Suprapubic skin (tissue), 4 donors: ENCODE measurements around the gene CHFR. TPM values are rescaled to one million over a fixed set of nuclear protein-coding genes. Genes with fewer than 3 reads are reported as not detected.

Experiments used
- DNase-seq, 2 donors: peaks; one replicate each; pipeline ENCODE4 v3.0.0-alpha.2; 2019; ENCODE audit warnings: low spot score in 2 of 2
- H3K27ac ChIP-seq: fragments of 200-600 bp; sonication (generic); one replicate; pipeline ENCODE4 v1.5.1; 2019
- H3K27me3 ChIP-seq: fragments of 200-600 bp; sonication (generic); one replicate; pipeline ENCODE4 v1.5.1; 2019
- H3K36me3 ChIP-seq: fragments of 200-600 bp; sonication (generic); one replicate; pipeline ENCODE4 v1.5.1; 2019
- H3K4me1 ChIP-seq: fragments of 200-600 bp; sonication (generic); one replicate; pipeline ENCODE4 v1.5.1; 2019
- H3K4me3 ChIP-seq: fragments of 200-600 bp; sonication (generic); one replicate; pipeline ENCODE4 v1.5.1; 2019; ENCODE audit warnings: mild to moderate bottlenecking
- H3K9me3 ChIP-seq: fragments of 200-600 bp; sonication (generic); one replicate; pipeline ENCODE4 v1.5.1; 2019
- EP300 ChIP-seq: sonication (generic); formaldehyde crosslinking; IDR thresholded peaks from one replicate; pipeline ENCODE4 v1.6.1; 2017; ENCODE audit warnings: antibody characterized with exemption
- POLR2A ChIP-seq, 2 donors: fragments of 450-650 bp; IDR thresholded peaks; one replicate each; pipeline ENCODE4 v1.6.1; 2017; ENCODE audit warnings: antibody characterized with exemption in 2 of 2, mild to moderate bottlenecking in 2 of 2, moderate library complexity in 2 of 2
- POLR2AphosphoS5 ChIP-seq, 3 donors: sonication (generic); formaldehyde crosslinking; IDR thresholded peaks; one replicate each; pipeline ENCODE4 v1.6.1; 2017; ENCODE audit warnings: antibody characterized with exemption in 3 of 3
- WGBS: methylation state at CpG from one replicate; pipeline ENCODE4 v1.1.5; 2018; 5-methylcytosine and 5-hydroxymethylcytosine counted together
- total RNA-seq, 4 donors: library from RNA; depleted of rRNA; stranded (reverse); fragments of >200 nt; gene quantifications; one replicate each; pipeline ENCODE4 v1.1.0, GENCODE V29; 2016
- TF ChIP-seq, protein P1 (sequence below), 2 donors: fragments of 200-600 bp in 1 of 2; fragments of 450-650 bp in 1 of 2; sonication (generic) in 1 of 2; IDR thresholded peaks; one replicate each; pipeline ENCODE4 v1.5.1; 2016 to 2019; ENCODE audit warnings: antibody characterized with exemption in 2 of 2, mild to moderate bottlenecking in 1 of 2, moderate library complexity in 1 of 2

CHFR gene
- total RNA-seq, 4 donors from 2014 or later = 31.4 to 57.9 (median 40.3) TPM

- H3K27ac ChIP-seq = no peak overlapping the region
- no peaks in the 10 kb centered on the region for H3K4me1 ChIP-seq
- no peak for DNase-seq
- H3K36me3 ChIP-seq = peaks cover 17% of the 10 kb centered on the region
- peaks cover 87% of the 10 kb centered on the region for H3K9me3 ChIP-seq
- WGBS = 69% methylated on average over 1 of the region's 1 CpG
- TF ChIP-seq, protein P1, sequence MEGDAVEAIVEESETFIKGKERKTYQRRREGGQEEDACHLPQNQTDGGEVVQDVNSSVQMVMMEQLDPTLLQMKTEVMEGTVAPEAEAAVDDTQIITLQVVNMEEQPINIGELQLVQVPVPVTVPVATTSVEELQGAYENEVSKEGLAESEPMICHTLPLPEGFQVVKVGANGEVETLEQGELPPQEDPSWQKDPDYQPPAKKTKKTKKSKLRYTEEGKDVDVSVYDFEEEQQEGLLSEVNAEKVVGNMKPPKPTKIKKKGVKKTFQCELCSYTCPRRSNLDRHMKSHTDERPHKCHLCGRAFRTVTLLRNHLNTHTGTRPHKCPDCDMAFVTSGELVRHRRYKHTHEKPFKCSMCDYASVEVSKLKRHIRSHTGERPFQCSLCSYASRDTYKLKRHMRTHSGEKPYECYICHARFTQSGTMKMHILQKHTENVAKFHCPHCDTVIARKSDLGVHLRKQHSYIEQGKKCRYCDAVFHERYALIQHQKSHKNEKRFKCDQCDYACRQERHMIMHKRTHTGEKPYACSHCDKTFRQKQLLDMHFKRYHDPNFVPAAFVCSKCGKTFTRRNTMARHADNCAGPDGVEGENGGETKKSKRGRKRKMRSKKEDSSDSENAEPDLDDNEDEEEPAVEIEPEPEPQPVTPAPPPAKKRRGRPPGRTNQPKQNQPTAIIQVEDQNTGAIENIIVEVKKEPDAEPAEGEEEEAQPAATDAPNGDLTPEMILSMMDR (IDR thresholded peaks at IDR 0.05) = no peak
- TF ChIP-seq POLR2A (IDR thresholded peaks at IDR 0.05) = no peak
- TF ChIP-seq POLR2AphosphoS5 (IDR thresholded peaks at IDR 0.05) = no peak
- no peak for TF ChIP-seq EP300
- H3K27me3 ChIP-seq = no peaks in the 10 kb centered on the region
- no peak overlapping the region for H3K4me3 ChIP-seq
Measured at GRCh38 chr12:132923356-132923909, 36.0 kb upstream of the CHFR start.

DNA sequence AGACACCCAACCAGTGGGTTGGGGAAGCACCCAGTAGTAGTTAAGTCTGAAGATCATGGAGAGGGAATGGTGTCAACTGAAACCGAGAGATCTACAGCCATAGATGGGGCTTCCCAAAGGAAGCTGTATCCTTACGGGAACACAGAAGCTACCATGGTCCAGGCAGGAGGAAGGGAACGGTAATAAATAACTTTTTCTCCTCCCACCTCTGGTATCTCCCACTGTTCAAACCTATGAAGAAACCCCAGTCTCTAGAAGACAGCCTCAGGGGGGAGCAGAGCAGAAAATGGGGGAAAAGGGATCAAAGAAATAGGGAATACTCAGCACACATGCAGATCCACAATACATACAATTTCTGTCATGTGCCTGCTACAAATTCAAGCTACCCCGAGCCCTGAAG lies 35.3 kb upstream of the CHFR start:
- Histone ChIP-seq H3K9me3 (peaks cover 87% of the 10 kb centered on the region), H3K4me1 (no peaks in the 10 kb centered on the region), H3K4me3 (no peak overlapping the region), H3K27me3 (no peaks in the 10 kb centered on the region), H3K27ac (no peak overlapping the region), H3K36me3 (peaks cover 15% of the 10 kb centered on the region)
- no peak for DNase-seq
- 96% methylated on average over 4 of the region's 4 CpGs for WGBS
- no peak for TF ChIP-seq POLR2AphosphoS5 (IDR thresholded peaks at IDR 0.05)
- TF ChIP-seq EP300 = no peak
- TF ChIP-seq, protein P1 (IDR thresholded peaks at IDR 0.05) = no peak
- no peak for TF ChIP-seq POLR2A (IDR thresholded peaks at IDR 0.05)

DNA sequence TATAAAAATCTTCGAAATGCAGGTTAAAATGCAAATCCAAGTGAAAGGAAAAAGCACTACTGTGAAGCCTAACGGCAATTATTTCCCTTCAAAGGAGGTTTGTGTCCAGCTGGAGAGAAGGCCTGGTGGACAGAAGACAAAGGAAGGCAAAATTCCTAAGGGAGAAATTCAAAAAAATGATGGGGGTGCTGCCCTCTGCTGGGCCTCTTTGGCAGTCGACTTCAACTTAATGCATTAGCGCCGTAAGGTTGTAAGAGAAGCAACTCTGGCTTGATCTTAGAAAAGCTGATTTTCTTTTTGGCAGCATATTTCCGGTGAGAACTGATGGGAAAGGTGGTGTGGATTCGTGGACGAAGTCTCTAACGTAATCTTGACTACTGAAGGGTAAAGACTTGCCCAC lies 34.3 kb upstream of the CHFR start:
- WGBS = 70% methylated on average over 9 of the region's 9 CpGs
- Histone ChIP-seq H3K27me3 (no peaks in the 10 kb centered on the region), H3K27ac (no peak overlapping the region), H3K4me1 (no peaks in the 10 kb centered on the region), H3K9me3 (peaks cover 87% of the 10 kb centered on the region), H3K36me3 (peaks cover 13% of the 10 kb centered on the region), H3K4me3 (no peak overlapping the region)
- TF ChIP-seq, protein P1 (IDR thresholded peaks at IDR 0.05) = no peak
- no peak for TF ChIP-seq EP300
- no peak for TF ChIP-seq POLR2A (IDR thresholded peaks at IDR 0.05)
- no peak for TF ChIP-seq POLR2AphosphoS5 (IDR thresholded peaks at IDR 0.05)
- no peak for DNase-seq

DNA sequence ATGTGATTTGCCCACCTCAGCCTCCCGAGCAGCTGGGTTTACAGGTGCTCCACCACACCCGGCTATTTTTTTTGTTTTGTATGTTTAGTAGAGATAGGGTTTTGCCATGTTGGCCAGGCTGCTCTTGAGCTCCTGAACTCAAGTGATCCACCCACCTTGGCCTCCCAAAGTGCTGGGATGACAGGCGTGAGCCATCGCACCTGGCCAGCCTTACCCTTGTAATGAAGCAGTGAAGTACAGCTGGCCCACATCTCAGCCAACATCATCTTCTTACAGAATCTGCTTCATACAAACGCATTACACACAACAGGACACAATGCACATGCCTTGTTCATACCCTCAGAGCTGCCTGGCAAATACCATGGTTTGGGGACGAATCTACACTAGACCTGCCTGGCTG lies 31.3 kb upstream of the CHFR start:
- no peaks in the 10 kb centered on the region for H3K4me1 ChIP-seq
- peaks cover 74% of the 10 kb centered on the region for H3K9me3 ChIP-seq
- H3K27ac ChIP-seq = no peak overlapping the region
- whole genome bisulfite sequencing = 99% methylated on average over 5 of the region's 6 CpGs
- DNase-seq = no peak
- no peaks in the 10 kb centered on the region for H3K36me3 ChIP-seq
- no peak overlapping the region for H3K4me3 ChIP-seq
- TF ChIP-seq POLR2AphosphoS5 (IDR thresholded peaks at IDR 0.05) (no peak), POLR2A (IDR thresholded peaks at IDR 0.05) (no peak), EP300 (no peak)
- TF ChIP-seq, protein P1 (IDR thresholded peaks at IDR 0.05) = no peak
- H3K27me3 ChIP-seq = no peaks in the 10 kb centered on the region

GRCh38 chr12:132909030-132909368 lies 21.6 kb upstream of the CHFR start:
- peak overlapping the region; percentile 79 for H3K27ac ChIP-seq
- peak overlapping the region; percentile 53 for H3K4me3 ChIP-seq
- no peaks in the 10 kb centered on the region for H3K27me3 ChIP-seq
- WGBS = 2% methylated on average over 17 of the region's 22 CpGs
- TF ChIP-seq, protein P1 (IDR thresholded peaks at IDR 0.05) = no peak
- TF ChIP-seq POLR2AphosphoS5 (IDR thresholded peaks at IDR 0.05) (no peak), EP300 (no peak), POLR2A (IDR thresholded peaks at IDR 0.05) (no peak)
- DNase-seq = no peak
- no peaks in the 10 kb centered on the region for H3K36me3 ChIP-seq
- H3K9me3 ChIP-seq = peaks cover 10% of the 10 kb centered on the region
- peaks cover 16% of the 10 kb centered on the region for H3K4me1 ChIP-seq
